WTC11 (cell line): ENCODE data around the gene DOCK7. TPM values are rescaled to one million over a fixed set of nuclear protein-coding genes. Genes with fewer than 3 reads are reported as not detected.
"Not testable (repeated sequence)": the region's sequence is repeated elsewhere in the genome, so short reads cannot be mapped to it uniquely, and the experiment has no call there.

Experiments
- ATAC-seq: fragments of 200-7000 bp; cut with Tn5 transposase; 2 replicates; pipeline ENCODE4 v1.10.0; 2021; ENCODE audit warnings: mild to moderate bottlenecking, moderate library complexity
- CTCF ChIA-PET: fragments of 300-600 bp; sonication (Branson Sonifier 250); formaldehyde crosslinking; loops from one replicate; lab custom pipeline; 2021; ENCODE audit warnings: antibody characterized with exemption; lab: Charles Lee
- POLR2A ChIA-PET: fragments of 350-600 bp; sonication (Branson Sonifier 250); formaldehyde crosslinking; loops from one replicate; lab custom pipeline; 2021; ENCODE audit warnings: antibody characterized with exemption; lab: Charles Lee
- DNase-seq: peaks from one replicate; pipeline ENCODE4 v3.0.0; 2021; ENCODE audit warnings: low spot score
- H3K27ac Mint-ChIP-seq: 2 replicates; pipeline ENCODE4 v1.8.0; 2021; ENCODE audit warnings: mixed read lengths
- H3K27me3 Mint-ChIP-seq: 2 replicates; pipeline ENCODE4 v1.8.0; 2021; ENCODE audit warnings: low read depth, mild to moderate bottlenecking, moderate library complexity, mixed read lengths
- H3K36me3 Mint-ChIP-seq: 2 replicates; pipeline ENCODE4 v1.8.0; 2021; ENCODE audit warnings: mixed read lengths
- H3K4me1 Mint-ChIP-seq: 2 replicates; pipeline ENCODE4 v1.8.0; 2022; ENCODE audit warnings: mixed read lengths
- H3K4me3 Mint-ChIP-seq: 2 replicates; pipeline ENCODE4 v1.8.0; 2021; ENCODE audit warnings: mild to moderate bottlenecking, moderate library complexity, mixed read lengths
- H3K9me3 Mint-ChIP-seq: 2 replicates; pipeline ENCODE4 v1.8.0; 2021; ENCODE audit warnings: mixed read lengths
- EMX1 ChIP-seq: fragments of 250-450 bp; sonication (Bioruptor Pico); IDR thresholded peaks from 2 replicates; pipeline ENCODE4 v1.8.0; 2021; ENCODE audit warnings: mild to moderate bottlenecking
- ESRRA ChIP-seq: sonication (generic); formaldehyde crosslinking; IDR thresholded peaks from 2 replicates; pipeline ENCODE4 v1.8.1; 2022; ENCODE audit warnings: mild to moderate bottlenecking, missing genetic modification reagents, borderline replicate concordance
- FOXJ3 ChIP-seq: sonication (generic); formaldehyde crosslinking; IDR thresholded peaks from 2 replicates; pipeline ENCODE4 v1.9.0; 2021; ENCODE audit warnings: missing genetic modification reagents, mild to moderate bottlenecking, borderline replicate concordance
- IRF2 ChIP-seq: sonication (generic); formaldehyde crosslinking; IDR thresholded peaks from 2 replicates; pipeline ENCODE4 v1.8.0; 2022; ENCODE audit warnings: low read depth, missing genetic modification reagents, borderline replicate concordance
- KAT7 ChIP-seq: sonication (generic); formaldehyde crosslinking; IDR thresholded peaks from 2 replicates; pipeline ENCODE4 v1.8.1; 2023; ENCODE audit warnings: missing genetic modification reagents, mild to moderate bottlenecking, borderline replicate concordance
- NFE2L1 ChIP-seq: sonication (generic); formaldehyde crosslinking; IDR thresholded peaks from 2 replicates; pipeline ENCODE4 v1.8.1; 2023; ENCODE audit warnings: missing genetic modification reagents
- RELA ChIP-seq: sonication (generic); formaldehyde crosslinking; IDR thresholded peaks from 2 replicates; pipeline ENCODE4 v1.8.1; 2022; ENCODE audit warnings: missing genetic modification reagents, mild to moderate bottlenecking, borderline replicate concordance
- RORB ChIP-seq: fragments of 250-450 bp; sonication (Bioruptor Pico); IDR thresholded peaks from 2 replicates; pipeline ENCODE4 v1.9.0; 2021; ENCODE audit warnings: mild to moderate bottlenecking
- SOX15 ChIP-seq: fragments of 250-450 bp; sonication (Bioruptor Pico); IDR thresholded peaks from 2 replicates; pipeline ENCODE4 v1.9.0; 2021; ENCODE audit warnings: mild to moderate bottlenecking
- STAT6 ChIP-seq: sonication (generic); formaldehyde crosslinking; conservative IDR thresholded peaks from 2 replicates; pipeline ENCODE4 v1.8.1; 2023; ENCODE audit warnings: mild to moderate bottlenecking, low read depth, missing genetic modification reagents, moderate library complexity
- ZBTB43 ChIP-seq: sonication (generic); formaldehyde crosslinking; IDR thresholded peaks from 2 replicates; pipeline ENCODE4 v1.8.1; 2023; ENCODE audit warnings: mild to moderate bottlenecking, missing genetic modification reagents
- ZNF121 ChIP-seq: sonication (generic); formaldehyde crosslinking; IDR thresholded peaks from 2 replicates; pipeline ENCODE4 v1.8.0; 2023; ENCODE audit warnings: missing genetic modification reagents
- total RNA-seq: library from RNA; stranded (reverse); gene quantifications from 3 replicates; pipeline ENCODE4 v1.2.3, GENCODE V29; 2021
- TF ChIP-seq, protein P1 (sequence below): fragments of 250-450 bp; sonication (Bioruptor Pico); IDR thresholded peaks from 2 replicates; pipeline ENCODE4 v1.9.0; 2021; ENCODE audit warnings: mild to moderate bottlenecking, borderline replicate concordance
- TF ChIP-seq, protein P2 (sequence below): fragments of 250-450 bp; sonication (Bioruptor Pico); IDR thresholded peaks from 2 replicates; pipeline ENCODE4 v1.9.0; 2021; ENCODE audit warnings: moderate library complexity, mild to moderate bottlenecking, inconsistent platforms, borderline replicate concordance
- TF ChIP-seq, protein P3 (sequence below): sonication (generic); formaldehyde crosslinking; IDR thresholded peaks from 2 replicates; pipeline ENCODE4 v1.8.1; 2023; ENCODE audit warnings: mild to moderate bottlenecking, missing genetic modification reagents, moderate library complexity
- TF ChIP-seq, protein P4 (sequence below): sonication (generic); formaldehyde crosslinking; IDR thresholded peaks from 2 replicates; pipeline ENCODE4 v1.8.0; 2022; ENCODE audit warnings: mild to moderate bottlenecking, missing genetic modification reagents

Gene DOCK7
- total RNA-seq, 1 experiment from 2014 or later, result 34.2 TPM

DNA sequence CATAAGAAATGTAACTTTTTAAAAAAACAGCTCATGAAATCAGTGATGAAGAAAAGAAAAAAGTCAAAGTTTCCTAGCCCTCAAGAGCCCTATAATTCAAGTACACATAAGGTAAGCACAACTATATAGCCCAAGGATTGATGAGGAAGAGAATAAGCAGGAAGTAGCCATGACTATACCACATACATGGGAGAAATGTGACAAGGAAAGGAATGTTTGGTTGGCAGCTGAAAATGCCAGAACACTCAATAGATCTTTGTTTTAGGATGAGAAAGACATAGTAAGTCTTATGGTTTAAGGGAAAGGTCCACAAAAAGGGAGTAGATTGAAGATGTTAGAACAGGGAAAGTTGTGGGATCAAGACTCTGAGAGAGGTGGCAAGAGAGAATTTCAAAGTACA, 5.7 kb downstream of the DOCK7 start:
- POLR2A ChIA-PET, result no interaction called here
- CTCF ChIA-PET, result interaction anchor here (0.9 kb wide), 1 partner anchor 152 kb away, joined by 3 read pairs; no protein-coding TSS in a partner anchor
- no peak overlapping the region for H3K27ac Mint-ChIP-seq
- H3K9me3 Mint-ChIP-seq, result no peaks in the 10 kb centered on the region
- H3K4me1 Mint-ChIP-seq, result peaks cover 13% of the 10 kb centered on the region
- no peak overlapping the region for H3K4me3 Mint-ChIP-seq
- no peaks in the 10 kb centered on the region for H3K27me3 Mint-ChIP-seq
- no peak for DNase-seq
- 0 out of 2 replicates have a peak, but pooled peaks cover 2% of the 10 kb centered on the region for H3K36me3 Mint-ChIP-seq
- TF ChIP-seq KAT7 (CRISPR knock-in tag), result no peak
- TF ChIP-seq, protein P1, sequence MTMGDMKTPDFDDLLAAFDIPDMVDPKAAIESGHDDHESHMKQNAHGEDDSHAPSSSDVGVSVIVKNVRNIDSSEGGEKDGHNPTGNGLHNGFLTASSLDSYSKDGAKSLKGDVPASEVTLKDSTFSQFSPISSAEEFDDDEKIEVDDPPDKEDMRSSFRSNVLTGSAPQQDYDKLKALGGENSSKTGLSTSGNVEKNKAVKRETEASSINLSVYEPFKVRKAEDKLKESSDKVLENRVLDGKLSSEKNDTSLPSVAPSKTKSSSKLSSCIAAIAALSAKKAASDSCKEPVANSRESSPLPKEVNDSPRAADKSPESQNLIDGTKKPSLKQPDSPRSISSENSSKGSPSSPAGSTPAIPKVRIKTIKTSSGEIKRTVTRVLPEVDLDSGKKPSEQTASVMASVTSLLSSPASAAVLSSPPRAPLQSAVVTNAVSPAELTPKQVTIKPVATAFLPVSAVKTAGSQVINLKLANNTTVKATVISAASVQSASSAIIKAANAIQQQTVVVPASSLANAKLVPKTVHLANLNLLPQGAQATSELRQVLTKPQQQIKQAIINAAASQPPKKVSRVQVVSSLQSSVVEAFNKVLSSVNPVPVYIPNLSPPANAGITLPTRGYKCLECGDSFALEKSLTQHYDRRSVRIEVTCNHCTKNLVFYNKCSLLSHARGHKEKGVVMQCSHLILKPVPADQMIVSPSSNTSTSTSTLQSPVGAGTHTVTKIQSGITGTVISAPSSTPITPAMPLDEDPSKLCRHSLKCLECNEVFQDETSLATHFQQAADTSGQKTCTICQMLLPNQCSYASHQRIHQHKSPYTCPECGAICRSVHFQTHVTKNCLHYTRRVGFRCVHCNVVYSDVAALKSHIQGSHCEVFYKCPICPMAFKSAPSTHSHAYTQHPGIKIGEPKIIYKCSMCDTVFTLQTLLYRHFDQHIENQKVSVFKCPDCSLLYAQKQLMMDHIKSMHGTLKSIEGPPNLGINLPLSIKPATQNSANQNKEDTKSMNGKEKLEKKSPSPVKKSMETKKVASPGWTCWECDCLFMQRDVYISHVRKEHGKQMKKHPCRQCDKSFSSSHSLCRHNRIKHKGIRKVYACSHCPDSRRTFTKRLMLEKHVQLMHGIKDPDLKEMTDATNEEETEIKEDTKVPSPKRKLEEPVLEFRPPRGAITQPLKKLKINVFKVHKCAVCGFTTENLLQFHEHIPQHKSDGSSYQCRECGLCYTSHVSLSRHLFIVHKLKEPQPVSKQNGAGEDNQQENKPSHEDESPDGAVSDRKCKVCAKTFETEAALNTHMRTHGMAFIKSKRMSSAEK (CRISPR knock-in tag), result no peak
- no peak for TF ChIP-seq IRF2 (CRISPR knock-in tag)
- no peak for TF ChIP-seq ESRRA (CRISPR knock-in tag)
- no peak for TF ChIP-seq STAT6 (CRISPR knock-in tag)
- TF ChIP-seq RELA (CRISPR knock-in tag), result no peak
- no peak for TF ChIP-seq RORB (CRISPR knock-in tag)
- TF ChIP-seq, protein P2, sequence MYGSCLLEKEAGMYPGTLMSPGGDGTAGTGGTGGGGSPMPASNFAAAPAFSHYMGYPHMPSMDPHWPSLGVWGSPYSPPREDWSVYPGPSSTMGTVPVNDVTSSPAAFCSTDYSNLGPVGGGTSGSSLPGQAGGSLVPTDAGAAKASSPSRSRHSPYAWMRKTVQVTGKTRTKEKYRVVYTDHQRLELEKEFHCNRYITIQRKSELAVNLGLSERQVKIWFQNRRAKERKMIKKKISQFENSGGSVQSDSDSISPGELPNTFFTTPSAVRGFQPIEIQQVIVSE (CRISPR knock-in tag), result no peak
- peak; percentile 38 for ATAC-seq

- H3K27me3 Mint-ChIP-seq, H3K36me3 Mint-ChIP-seq, H3K27ac Mint-ChIP-seq, DNase-seq, POLR2A ChIA-PET, H3K9me3 Mint-ChIP-seq, ATAC-seq, H3K4me3 Mint-ChIP-seq, CTCF ChIA-PET: not testable (repeated sequence)
- peaks cover 24% of the 10 kb centered on the region for H3K4me1 Mint-ChIP-seq
Measured at GRCh38 chr1:62680992-62681391, 7.2 kb downstream of the DOCK7 start.

DNA sequence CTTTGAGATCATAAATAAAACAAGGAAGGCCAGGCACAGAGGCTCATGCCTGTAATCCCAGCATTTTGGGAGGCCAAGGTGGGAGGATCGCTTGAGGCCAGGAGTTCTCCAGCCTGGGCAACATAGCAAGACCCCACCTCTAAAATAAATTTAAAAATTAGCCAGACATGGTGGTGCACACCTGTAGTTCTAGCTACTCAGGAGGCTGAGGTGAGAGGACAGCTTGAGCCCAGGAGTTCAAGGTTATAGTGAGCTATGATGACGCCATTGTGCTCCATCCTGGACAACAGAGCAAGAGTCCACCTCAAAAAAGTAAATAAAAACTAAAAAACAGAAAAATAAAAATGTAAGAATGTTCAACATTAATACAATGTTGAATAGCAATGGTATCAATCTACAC, 10.4 kb downstream of the DOCK7 start:
- POLR2A ChIA-PET, CTCF ChIA-PET, ATAC-seq, H3K4me3 Mint-ChIP-seq, H3K36me3 Mint-ChIP-seq, H3K27me3 Mint-ChIP-seq, H3K27ac Mint-ChIP-seq, H3K9me3 Mint-ChIP-seq, DNase-seq: not testable (repeated sequence)
- TF ChIP-seq ZNF121 (CRISPR knock-in tag), result peak; percentile 80; the same call in 1 of the 2 replicates
- peaks cover 31% of the 10 kb centered on the region for H3K4me1 Mint-ChIP-seq

GRCh38 chr1:62676611-62677356, 11.4 kb downstream of the DOCK7 start:
- H3K27ac Mint-ChIP-seq, result peak overlapping the region; percentile 84
- no peaks in the 10 kb centered on the region for H3K27me3 Mint-ChIP-seq
- CTCF ChIA-PET, result no interaction called here
- peaks cover 31% of the 10 kb centered on the region for H3K4me1 Mint-ChIP-seq
- H3K36me3 Mint-ChIP-seq, result 0 out of 2 replicates have a peak, but pooled peaks cover 2% of the 10 kb centered on the region
- peak; percentile 79 for ATAC-seq
- H3K4me3 Mint-ChIP-seq, result no peak overlapping the region
- H3K9me3 Mint-ChIP-seq, result no peaks in the 10 kb centered on the region
- no peak for DNase-seq
- POLR2A ChIA-PET, result no interaction called here
- no peak for TF ChIP-seq EMX1 (CRISPR knock-in tag)
- no peak for TF ChIP-seq ZBTB43
- no peak for TF ChIP-seq ZNF121 (CRISPR knock-in tag)
- no peak for TF ChIP-seq SOX15 (CRISPR knock-in tag)
- TF ChIP-seq NFE2L1 (CRISPR knock-in tag), result no peak
- TF ChIP-seq, protein P3, sequence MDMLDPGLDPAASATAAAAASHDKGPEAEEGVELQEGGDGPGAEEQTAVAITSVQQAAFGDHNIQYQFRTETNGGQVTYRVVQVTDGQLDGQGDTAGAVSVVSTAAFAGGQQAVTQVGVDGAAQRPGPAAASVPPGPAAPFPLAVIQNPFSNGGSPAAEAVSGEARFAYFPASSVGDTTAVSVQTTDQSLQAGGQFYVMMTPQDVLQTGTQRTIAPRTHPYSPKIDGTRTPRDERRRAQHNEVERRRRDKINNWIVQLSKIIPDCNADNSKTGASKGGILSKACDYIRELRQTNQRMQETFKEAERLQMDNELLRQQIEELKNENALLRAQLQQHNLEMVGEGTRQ (CRISPR knock-in tag), result peak; percentile 68
- TF ChIP-seq FOXJ3 (CRISPR knock-in tag), result no peak
- TF ChIP-seq, protein P4, sequence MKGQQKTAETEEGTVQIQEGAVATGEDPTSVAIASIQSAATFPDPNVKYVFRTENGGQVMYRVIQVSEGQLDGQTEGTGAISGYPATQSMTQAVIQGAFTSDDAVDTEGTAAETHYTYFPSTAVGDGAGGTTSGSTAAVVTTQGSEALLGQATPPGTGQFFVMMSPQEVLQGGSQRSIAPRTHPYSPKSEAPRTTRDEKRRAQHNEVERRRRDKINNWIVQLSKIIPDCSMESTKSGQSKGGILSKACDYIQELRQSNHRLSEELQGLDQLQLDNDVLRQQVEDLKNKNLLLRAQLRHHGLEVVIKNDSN (CRISPR knock-in tag), result peak; percentile 47; the same call in 1 of the 2 replicates
